ENCODE measurements around the gene AKR1C1. TPM values are rescaled to one million over a fixed set of nuclear protein-coding genes. Genes with fewer than 3 reads are reported as not detected.

Gene AKR1C1
- total RNA-seq, 1 experiment from 2014 or later: 1.9 TPM

DNA sequence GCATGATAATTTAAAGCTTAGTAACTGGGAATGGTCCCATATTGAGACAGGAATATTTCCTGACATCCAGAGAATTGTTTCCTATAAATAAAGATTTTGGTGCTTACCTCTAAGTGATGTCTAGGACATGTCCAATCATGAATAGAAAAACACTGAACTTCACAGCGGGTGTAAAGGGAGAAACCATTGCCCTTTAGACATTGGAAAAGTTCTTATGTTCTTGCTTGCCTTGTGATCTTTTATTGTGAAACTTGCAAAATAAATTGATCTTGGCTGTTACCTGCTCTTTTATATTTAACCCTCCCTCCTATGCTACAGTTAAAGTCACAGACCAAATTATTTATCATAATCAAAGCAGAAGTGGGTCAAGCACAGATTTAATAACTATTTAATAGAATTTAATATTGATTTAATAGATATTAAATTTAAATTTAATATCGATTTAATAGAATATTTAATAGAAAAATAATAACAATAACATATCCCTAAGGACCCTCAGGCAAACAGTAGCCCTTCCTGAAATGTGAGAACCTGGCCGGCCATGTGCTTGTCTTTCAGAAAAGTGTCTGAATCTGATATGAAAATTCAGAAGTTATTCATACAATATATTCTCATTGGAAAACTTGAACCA is 47.0 kb upstream of the AKR1C1 start:
- Histone ChIP-seq H4K20me1 (ENCODE audit: control insufficient read depth, insufficient read depth, insufficient read length) (no peaks in the 10 kb centered on the region), H3K79me2 (ENCODE audit: insufficient read depth, low read length) (no peaks in the 10 kb centered on the region), H3K18ac (ENCODE audit: insufficient read length, low read depth, low read length) (no peak overlapping the region), H3K23me2 (ENCODE audit: insufficient read length, low read depth, low read length, poor library complexity, severe bottlenecking) (no peaks in the 10 kb centered on the region), H4K8ac (replicated peaks; ENCODE audit: insufficient read length, low read depth, low read length) (no peak overlapping the region), H2BK20ac (ENCODE audit: low read depth, low read length, poor library complexity, severe bottlenecking) (no peak overlapping the region), H2AK5ac (ENCODE audit: insufficient read length, low read length) (no peak overlapping the region), H2BK120ac (ENCODE audit: low read depth, low read length, poor library complexity, severe bottlenecking) (no peak overlapping the region), H3T11ph (ENCODE audit: low read length) (no peak overlapping the region), H2BK12ac (ENCODE audit: insufficient read length, low read depth, low read length) (no peak overlapping the region), H2BK5ac (ENCODE audit: insufficient read length, low read length) (no peak overlapping the region), H3K79me1 (ENCODE audit: insufficient read depth, low read depth, low read length, poor library complexity, severe bottlenecking) (no peaks in the 10 kb centered on the region), H3K4ac (ENCODE audit: low read depth, low read length) (no peak overlapping the region), H3K4me2 (ENCODE audit: insufficient read depth, insufficient read length, low read length) (no peak overlapping the region), H4K5ac (ENCODE audit: insufficient read length, low read depth, low read length) (no peak overlapping the region), H3K27ac (ENCODE audit: insufficient read length, low read depth, low read length) (no peak overlapping the region), H3K4me1 (ENCODE audit: insufficient read depth, low read length) (no peaks in the 10 kb centered on the region), H3K23ac (ENCODE audit: insufficient read length, low read depth, low read length) (no peak overlapping the region), H3K56ac (ENCODE audit: insufficient read length, low read depth, low read length) (no peak overlapping the region), H3K14ac (ENCODE audit: insufficient read depth, low read length) (no peak overlapping the region), H2AFZ (ENCODE audit: low read length) (no peak overlapping the region), H3K27me3 (ENCODE audit: insufficient read depth, low read length) (no peaks in the 10 kb centered on the region), H3K9me3 (ENCODE audit: control insufficient read depth, low read depth, low read length) (no peaks in the 10 kb centered on the region), H2BK15ac (ENCODE audit: low read depth, low read length) (no peak overlapping the region), H3K9ac (ENCODE audit: extremely low read depth, insufficient read length, low read length) (no peak overlapping the region), H4K91ac (ENCODE audit: insufficient read length, low read depth, low read length) (no peak overlapping the region)
- H3K36me3 Mint-ChIP-seq (ENCODE audit: insufficient read depth in 1 of 3, low read depth in 3 of 3): no peaks in the 10 kb centered on the region
- no peaks in the 10 kb centered on the region for H3K4me1 Mint-ChIP-seq
- no peak overlapping the region for H3K27ac Mint-ChIP-seq
- no peaks in the 10 kb centered on the region; the same call in 1 of the 2 replicates for H3K27me3 Mint-ChIP-seq (ENCODE audit: low read depth)
- H3K9me3 Mint-ChIP-seq: peaks cover 2 to 31% of the 10 kb centered on the region in 2 experiments; a peak in 4 of 5 replicates
- no peak for DNase-seq
- H3K4me3 Mint-ChIP-seq: no peak overlapping the region
- no peak for TF ChIP-seq CTCF (conservative IDR thresholded peaks at IDR 0.05)
- whole genome bisulfite sequencing (ENCODE audit: extremely low coverage, insufficient read length, low lambda C conversion rate): no CpG with 5 or more reads among the region's 3 CpGs

Data from H9 (cell line).